ENCODE data around the gene SENP6.

Gene SENP6

DNA sequence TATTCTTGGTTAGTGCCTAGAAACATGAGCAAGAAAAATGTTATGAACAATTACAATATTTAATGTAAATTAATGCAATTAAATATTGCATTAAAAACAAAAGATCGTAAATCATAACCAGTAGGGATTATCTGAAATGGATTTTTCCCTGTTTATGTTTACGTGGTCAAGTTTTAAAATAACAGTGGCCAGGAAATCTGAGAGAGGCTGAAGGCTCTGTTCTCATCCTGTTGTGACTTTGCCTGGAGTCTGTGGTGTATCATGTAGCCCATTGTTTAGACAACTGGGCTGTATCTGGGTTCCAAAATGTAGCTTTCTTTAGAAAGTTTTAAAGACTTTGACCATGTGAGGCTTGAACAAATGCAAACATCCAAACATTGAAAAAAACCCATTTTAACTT is 149.8 kb downstream of the SENP6 start:
- no peak for DNase-seq

DNA sequence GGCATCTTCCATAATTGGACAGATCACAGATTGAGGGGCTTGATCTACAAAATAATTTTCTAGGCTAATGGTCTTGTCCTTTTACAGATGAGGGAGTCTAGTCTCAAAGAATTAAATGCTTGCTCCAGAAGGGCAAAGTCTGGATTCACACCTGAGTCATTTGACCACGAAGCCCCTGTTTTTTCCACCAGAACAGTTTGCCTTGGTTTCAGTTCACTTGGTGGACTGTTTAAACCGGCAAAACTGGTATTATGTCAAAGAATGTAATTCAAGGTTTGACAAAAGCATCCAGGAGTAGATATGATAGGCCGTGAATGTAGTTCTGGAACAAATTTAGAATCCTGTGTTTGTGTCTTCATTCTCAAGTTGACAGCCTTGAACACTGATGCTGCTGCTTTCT is 150.7 kb downstream of the SENP6 start:
- DNase-seq, result no peak

DNA sequence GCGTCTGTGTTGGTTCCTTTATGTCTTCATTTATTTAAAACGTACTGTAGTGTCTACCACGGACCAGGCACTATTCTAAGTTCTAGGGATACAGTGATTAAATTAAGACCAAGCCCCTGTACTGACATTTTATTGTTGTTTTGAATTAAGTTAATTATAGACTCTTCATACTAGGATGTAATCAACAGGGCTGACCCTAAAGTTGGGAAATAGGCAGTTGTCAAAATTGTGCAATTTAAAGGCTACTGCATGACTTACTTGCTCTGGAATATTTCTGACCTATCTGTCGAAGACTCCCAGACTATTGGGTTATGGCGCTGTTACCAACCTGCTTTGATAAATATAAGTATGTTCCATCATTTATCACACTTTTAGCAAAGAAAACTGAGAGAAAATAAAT is 154.0 kb downstream of the SENP6 start:
- no peak for DNase-seq

DNA sequence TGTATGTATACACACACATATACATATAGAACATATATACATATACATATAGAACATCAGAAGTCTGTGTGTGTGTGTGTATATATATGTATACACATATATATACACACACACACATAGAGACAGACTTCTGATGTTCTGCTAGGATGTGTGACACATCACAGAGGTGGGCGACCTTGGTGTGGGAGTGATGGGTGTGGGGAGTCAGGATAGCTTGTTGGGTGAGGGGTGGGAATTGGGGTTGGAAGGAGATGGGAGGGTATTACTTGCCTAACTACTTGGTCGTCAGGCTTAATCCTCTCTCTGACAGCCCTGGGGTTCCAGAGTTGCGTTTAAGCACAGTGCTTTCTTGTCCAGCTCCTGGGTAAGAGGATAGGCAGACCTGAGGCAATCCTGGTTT is 155.6 kb downstream of the SENP6 start:
- no peak for DNase-seq

DNA sequence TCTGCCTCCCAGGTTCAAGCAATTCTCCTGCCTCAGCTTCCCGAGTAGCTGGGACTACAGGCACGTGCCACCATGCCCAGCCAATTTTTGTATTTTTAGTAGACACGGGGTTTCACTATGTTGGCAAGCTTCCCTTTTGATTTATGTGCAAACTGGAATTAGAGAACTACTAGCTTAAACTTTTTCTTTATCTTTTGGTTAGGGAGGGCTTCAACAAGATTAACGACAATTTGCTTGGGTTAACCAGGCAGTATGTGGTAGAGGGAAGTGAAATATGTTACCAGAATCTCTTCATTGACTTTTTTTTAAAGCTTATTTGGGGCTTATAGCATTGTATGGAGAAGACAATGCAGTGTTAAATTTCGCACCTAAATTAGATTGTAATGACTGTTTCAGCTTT is 156.4 kb downstream of the SENP6 start:
- DNase-seq, result no peak

DNA sequence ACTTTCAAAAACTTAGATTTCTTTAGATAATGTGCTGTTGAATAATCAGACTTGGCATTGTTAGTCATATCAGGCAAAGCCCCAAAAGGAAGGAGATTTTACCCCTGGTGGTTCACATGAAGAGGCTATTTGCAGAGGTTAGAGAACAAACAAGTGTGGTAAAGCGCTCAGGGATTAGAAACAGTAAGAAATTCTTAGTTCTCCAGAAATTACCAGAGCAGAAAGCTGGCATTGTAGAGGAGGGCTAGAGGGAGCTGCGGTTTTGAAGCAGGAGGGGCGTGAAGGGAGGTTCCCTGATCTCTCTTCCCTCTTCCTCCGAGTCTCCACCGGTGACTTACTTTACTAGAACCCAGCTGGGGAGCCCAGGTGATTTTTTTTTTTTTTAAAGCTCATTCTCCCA is 157.5 kb downstream of the SENP6 start:
- DNase-seq, result no peak

DNA sequence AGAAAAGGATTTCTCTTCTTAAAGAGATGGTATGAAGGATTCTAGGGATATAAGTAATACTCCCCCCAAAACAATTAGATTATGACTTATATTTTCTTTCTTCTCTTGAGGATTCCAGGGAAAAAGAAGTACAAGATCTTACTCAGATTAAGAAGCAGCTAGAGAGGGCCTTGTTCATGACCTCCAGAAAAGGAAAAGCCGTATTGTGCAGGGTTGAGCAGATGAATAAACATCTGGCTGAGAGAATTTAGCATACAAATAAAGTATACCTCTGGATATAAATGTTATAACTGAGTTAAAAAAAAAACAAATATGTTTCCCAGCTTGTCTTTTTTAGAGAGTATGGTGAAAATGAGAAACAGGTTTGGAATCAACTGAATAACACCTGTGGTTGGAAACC is 158.6 kb downstream of the SENP6 start:
- no peak for DNase-seq

DNA sequence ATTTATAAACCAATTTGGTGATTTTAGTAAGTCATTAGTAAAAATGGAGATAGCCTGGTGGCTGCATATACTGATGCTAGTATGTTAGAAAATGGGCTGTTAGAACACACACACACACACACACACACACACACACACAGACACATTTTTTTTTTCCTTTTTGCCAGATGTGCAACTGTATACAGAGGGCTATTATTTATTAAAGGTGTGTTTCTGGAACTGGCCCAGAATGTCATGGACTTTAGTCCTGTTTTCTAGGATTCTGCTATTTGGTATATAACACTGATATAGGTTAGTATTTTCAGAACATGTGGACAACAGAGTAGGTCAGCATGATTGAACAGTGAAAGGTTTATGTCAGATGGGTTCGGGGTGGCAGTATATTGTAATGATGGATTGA is 159.8 kb downstream of the SENP6 start:
- DNase-seq, result no peak

DNA sequence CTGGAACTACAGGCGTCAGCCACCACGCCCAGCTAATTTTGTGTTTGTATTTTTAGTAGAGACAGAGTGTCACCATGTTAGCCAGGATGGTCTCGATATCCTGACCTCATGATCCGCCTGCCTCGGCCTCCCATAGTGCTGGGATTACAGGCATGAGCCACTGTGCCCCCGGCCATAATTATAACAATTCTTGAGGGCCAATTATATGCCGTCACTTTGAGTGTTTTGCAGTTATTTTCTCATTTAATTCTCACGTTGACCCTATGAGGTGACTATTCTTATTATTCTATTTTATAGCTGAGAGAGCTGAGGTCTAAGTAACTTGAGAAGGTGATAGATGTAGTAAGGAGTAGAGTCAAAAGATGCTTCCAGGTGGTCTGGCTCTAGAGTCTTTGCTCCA is 160.4 kb downstream of the SENP6 start:
- no peak for DNase-seq

DNA sequence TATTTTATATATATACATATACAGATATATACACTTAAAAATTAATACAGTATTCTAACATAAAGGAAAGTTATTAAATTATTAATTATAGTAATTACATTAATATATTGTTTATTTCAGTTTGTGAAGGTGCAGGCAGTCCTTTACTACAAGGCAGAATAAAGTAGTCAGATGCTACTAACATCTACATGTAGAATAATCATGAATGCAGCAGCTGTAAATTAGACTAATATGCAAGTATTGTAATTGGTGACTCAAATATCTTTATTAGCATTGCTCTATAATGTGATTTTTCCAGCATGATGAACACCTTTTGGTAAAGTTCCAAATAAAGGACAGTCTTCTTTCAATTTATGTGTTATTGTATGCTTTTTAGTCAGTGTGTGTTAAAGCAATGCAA is 164.7 kb downstream of the SENP6 start:
- no peak for DNase-seq
